Stimulated activated naive CD8-positive, alpha-beta T cell treated with anti-CD3 and anti-CD28 coated beads, Interleukin-15, Interleukin-2, amounts not matched to agents 100 U/mL and 50 U/mL, for 24 hours (primary cell): Measurements from ENCODE around the gene SMIM32.

Experiments
- ATAC-seq: fragments of 150-1000 bp; cut with Tn5 transposase; one replicate; pipeline ENCODE4 v1.10.0; 2021
- DNase-seq: peaks from one replicate; pipeline ENCODE4 v3.0.0; 2021

SMIM32 gene

DNA sequence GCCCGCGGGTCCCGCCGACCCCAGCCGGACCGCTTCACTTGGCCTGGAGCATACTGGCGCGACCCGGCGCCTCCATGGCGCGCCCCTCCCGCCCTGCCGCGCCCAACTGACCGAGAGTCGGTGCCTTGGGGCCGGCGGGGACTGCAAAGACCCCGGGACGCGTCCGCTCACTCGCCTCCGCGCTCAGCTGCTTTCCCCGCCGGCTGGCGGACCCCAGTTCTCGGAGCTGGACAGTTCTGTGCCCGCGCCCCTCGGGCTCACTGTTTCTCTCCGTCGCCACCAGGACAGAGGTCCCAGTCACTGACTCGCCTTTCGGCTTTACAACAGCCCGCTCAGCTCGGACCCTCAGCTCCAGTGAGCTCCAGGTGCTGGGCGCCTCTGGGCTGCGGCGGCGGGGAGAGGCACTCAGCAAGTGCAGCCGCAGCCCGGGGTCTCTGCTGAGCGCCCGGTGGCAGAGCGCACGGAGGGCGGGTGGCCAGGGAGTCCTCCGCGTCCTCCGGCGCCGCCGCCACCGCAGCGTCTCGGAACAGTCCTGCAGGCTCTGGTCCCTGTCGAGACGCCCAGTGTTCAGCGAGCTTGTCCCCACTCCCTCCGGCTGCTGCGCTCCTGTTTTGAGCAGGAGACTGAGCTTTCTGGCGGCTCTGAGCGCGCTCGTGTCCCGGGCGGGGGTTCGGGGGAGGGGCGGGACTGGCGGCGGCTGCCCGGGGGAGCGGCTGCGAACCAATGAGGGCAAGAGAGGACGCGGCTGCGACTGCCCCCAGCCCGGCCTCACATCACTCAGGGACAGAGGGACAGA, at the start of gene SMIM32:
Gene SMIM32, minus strand, starts transcription at position 637 of the 796 bp plus-strand sequence. CDS start 638 bp downstream, outside the sequence.
- DNase-seq, result no peak
- peak; percentile 12 for ATAC-seq

- ATAC-seq, result no peak
- no peak for DNase-seq
Measured at GRCh38 chr5:136242611-136243010, 49.6 kb upstream of the SMIM32 start.

DNA sequence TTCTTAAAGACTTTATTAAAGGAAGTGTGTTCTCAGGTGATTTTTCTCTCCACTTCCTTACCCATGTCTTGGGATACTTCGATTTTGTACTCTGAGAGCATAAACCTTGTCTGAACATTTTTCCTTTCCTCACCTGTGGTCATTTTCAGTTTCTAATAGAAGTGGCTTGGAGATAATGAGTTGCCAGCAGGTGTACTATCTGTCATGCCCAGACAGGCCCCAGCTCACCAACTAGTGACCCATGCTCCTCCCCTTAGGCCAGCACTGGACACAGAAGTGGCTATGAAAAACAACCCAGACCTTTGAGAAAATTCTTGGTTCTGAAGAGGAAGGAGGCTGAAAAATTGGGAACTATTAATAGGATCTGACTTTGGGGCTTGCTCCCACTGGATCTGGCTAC, 49.2 kb upstream of the SMIM32 start:
- DNase-seq (no peak), ATAC-seq (no peak)

DNA sequence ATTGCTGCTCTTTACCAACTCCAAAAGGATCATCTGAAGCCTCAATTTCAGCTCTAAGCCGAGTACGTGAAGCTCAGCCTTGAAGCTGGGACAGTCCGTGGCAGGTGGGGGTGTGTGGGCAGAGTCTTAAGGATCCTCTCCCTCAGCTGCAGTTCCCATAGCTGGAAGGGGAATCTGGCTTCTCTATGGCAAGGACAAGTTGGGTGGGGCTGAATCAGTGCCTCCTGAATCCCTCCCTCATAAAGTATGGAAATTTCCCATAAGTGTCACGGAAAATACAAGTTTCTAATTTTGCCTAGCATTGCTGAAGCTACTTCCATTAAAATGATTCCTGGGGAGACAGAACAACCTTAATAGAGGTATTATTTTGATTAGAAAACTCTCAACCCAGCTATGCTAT, 47.9 kb upstream of the SMIM32 start:
- no peak for DNase-seq
- no peak for ATAC-seq

GRCh38 chr5:136236479-136237083, 43.6 kb upstream of the SMIM32 start:
- ATAC-seq, result no peak
- DNase-seq, result no peak

DNA sequence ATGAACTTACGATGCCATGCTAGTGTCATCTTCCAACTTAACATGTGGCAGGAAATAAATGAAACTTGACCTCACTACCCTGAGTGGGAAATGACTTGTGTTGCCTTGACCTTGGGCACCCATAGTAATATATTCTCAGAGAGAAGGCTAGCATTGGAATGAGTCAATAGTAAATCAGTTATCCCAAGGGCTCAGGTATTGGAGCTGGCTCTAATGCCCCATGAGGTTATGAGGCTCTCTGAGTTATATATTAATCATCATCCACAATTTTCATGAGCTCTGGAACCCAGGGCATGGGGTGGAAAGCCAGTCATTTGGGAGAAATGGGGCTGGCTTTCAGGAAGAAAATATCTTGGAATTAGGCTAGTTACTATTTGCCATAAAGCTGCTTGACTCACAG, 42.4 kb upstream of the SMIM32 start:
- ATAC-seq, result no peak
- no peak for DNase-seq

DNA sequence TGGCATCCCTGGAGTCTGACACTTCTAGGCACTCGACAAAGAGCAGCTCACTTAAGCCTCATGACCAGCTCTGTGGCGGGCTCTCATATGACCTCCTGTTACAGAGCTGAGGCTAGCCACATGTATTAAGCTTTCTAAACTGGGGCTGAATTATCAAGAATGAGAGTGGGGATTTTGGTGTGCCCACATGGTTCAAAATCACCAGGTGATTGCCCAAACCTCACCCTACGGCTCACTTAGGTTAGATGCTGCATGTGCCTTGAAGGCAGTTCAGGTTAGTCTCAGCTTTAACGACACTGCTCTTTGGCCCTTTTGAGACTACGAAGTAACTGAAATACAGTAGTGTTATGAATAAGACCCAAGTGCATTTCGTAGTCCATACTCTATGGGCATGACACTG, 39.4 kb upstream of the SMIM32 start:
- ATAC-seq, result no peak
- DNase-seq, result no peak

GRCh38 chr5:136230176-136230575, 37.2 kb upstream of the SMIM32 start:
- no peak for ATAC-seq
- no peak for DNase-seq

- DNase-seq (no peak), ATAC-seq (no peak)
Measured at GRCh38 chr5:136228136-136228757, 35.3 kb upstream of the SMIM32 start.

DNA sequence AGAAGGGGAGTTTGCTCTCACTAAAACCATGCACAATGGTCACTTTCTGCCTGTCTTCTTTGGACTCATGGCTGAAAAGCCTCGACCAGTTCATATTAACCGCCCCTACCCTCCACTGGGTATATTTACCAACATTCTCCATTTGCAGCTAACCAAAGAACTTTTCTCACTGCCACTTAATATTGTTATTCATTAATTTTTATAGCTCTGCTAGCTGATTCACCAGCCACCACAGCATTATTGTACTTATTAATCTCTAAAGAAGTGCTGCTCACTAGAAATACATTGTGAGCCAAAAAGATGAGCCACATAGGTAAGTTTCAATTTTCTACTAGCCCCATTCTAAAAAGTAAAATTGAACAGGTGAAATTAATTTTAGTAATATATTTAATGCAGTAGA, 33.4 kb upstream of the SMIM32 start:
- DNase-seq (no peak), ATAC-seq (no peak)

GRCh38 chr5:136225796-136226195, 32.8 kb upstream of the SMIM32 start:
- DNase-seq (no peak), ATAC-seq (no peak)

- no peak for DNase-seq
- no peak for ATAC-seq
Measured at GRCh38 chr5:136222580-136223235, 29.7 kb upstream of the SMIM32 start.

GRCh38 chr5:136221340-136221739, 28.4 kb upstream of the SMIM32 start:
- DNase-seq (no peak), ATAC-seq (no peak)

DNA sequence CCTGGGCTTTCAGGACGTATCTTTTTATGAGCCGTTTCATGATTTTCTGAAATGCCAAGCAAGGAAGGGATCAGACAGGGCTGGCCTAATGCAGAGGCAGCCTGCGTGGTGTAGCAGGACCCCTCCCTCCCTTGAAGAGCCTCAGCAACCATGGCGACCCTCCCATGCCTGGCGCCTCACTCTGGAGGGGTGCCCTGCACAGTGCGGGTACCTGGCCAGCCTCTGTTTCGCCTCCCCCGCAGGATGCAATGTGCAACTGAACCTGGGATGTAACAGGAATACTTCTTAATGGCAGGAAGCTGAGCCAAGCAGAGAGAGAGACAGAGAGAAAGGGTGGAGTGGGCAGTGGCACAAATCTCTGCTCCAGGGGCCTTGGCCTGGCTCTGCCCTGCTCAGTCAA, 23.3 kb upstream of the SMIM32 start:
- ATAC-seq (no peak), DNase-seq (no peak)

DNA sequence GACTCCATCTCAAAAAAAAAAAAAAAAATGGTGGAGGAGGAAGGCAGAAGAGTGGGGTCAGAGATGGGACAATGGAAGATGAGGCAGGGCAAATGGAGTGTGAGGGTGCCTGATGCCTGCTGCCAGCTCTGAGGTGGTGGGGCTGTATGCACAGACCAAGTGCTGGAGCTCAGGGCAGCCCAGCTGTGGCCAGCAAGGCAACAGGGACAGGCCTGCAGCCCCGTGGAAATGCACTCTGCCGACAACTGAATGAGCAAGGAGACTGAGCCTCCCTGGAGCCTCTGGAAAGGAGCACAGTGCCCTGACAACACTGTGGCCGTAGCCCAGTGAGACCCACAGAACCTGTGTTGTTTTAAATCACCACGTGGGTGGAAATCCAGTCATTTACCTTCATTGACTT, 22.9 kb upstream of the SMIM32 start:
- no peak for DNase-seq
- no peak for ATAC-seq

GRCh38 chr5:136213919-136214493, 21.0 kb upstream of the SMIM32 start:
- ATAC-seq (no peak), DNase-seq (no peak)

- ATAC-seq (no peak), DNase-seq (peak; percentile 53)
Measured at GRCh38 chr5:136212252-136212721, 19.3 kb upstream of the SMIM32 start.

GRCh38 chr5:136211282-136212040, 18.5 kb upstream of the SMIM32 start:
- ATAC-seq, result no peak
- DNase-seq, result no peak

DNA sequence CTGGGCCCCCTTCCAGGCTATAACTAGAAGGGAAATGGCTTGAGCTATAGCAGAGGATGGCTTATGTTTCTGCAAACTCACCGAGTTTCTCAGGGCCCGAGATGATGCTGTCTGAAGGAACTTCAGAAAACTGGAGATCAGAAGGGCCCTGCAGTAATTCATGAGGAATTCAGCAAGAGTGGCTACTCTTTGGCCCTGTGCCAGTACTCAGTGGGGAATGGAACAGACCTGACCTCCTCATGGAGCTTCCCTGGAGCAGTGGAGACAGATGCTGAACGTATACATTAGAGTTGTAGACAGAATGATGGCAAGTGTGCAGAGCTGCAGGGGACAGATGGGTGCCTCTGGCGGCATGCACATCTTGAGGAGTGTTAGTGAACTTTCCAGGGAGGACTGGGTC, 17.3 kb upstream of the SMIM32 start:
- DNase-seq (no peak), ATAC-seq (no peak)

DNA sequence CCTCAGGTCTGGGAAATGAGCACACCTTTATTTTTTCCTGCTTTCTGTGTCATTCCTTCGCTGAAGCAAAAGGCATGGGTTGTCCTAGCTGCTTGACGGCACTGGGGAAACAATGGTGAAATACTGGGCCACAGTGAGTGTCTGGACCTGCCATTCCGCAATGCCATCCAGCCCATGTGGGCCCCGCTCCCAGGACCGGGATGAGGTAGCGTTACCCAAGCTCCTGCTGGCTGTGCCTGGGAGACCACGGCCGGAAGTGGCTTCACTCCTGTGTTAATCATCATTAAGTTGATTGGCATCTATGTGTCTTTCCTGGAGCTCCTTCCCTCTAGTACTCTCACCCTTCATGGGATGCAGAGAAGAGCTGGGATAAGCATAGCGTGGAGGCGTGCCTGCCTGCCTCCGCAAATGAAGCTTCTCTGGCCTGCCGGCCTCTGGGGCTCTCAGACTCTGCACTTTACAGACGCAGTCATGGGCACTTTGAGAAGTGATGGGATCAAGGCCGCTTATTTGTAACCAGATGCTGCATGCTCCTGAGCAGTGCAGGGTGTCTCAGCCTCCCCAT, 16.5 kb upstream of the SMIM32 start:
- no peak for ATAC-seq
- no peak for DNase-seq

DNA sequence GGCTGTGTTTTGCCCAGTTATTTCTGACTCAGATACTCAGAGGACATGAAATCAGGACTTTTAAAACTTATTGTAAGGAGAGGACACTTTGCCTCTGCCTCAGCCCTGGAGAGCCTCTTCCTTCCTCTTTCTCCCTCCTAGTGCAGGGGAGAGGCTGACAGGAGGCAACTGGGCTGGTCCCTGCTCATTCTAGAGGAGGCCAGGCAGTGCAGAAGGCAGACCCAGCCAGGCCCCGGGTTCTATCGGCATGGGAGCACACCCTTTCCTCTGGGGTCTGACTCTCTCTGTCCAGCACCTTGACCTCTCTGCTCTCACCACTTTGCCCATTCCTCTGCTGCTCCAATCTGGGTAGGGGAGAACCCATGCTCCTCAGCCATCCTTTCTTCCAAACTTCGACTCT, 16.0 kb upstream of the SMIM32 start:
- no peak for ATAC-seq
- no peak for DNase-seq
